Type B pancreatic cell (in vitro differentiated cells): ENCODE measurements around the gene ADAMTS19. TPM values are rescaled to one million over a fixed set of nuclear protein-coding genes. Genes with fewer than 3 reads are reported as not detected.
"Not testable (repeated sequence)": the region's sequence is repeated elsewhere in the genome, so short reads cannot be mapped to it uniquely, and the experiment has no call there.

Source experiments
- DNase-seq: peaks from one replicate; pipeline ENCODE4 v3.0.0; 2021; ENCODE audit warnings: mixed read lengths; ENCODE audit not compliant: unreplicated experiment; ENCODE audit errors: extremely low spot score
- H3K27ac Mint-ChIP-seq: 2 replicates; pipeline ENCODE4 v1.8.0; 2021; ENCODE audit warnings: mild to moderate bottlenecking, mixed read lengths
- H3K27me3 Mint-ChIP-seq: 2 replicates; pipeline ENCODE4 v1.8.0; 2021; ENCODE audit warnings: mixed read lengths
- H3K36me3 Mint-ChIP-seq: 2 replicates; pipeline ENCODE4 v1.8.0; 2021; ENCODE audit warnings: mixed read lengths
- H3K4me1 Mint-ChIP-seq: one replicate; pipeline ENCODE4 v1.8.0; 2021; ENCODE audit warnings: mixed read lengths; ENCODE audit not compliant: unreplicated experiment
- H3K4me3 Mint-ChIP-seq: 2 replicates; pipeline ENCODE4 v1.8.0; 2021; ENCODE audit warnings: mild to moderate bottlenecking, mixed read lengths
- H3K9me3 Mint-ChIP-seq: 2 replicates; pipeline ENCODE4 v1.8.0; 2021; ENCODE audit warnings: mixed read lengths
- total RNA-seq: library from RNA; stranded (reverse); gene quantifications from 2 replicates; pipeline ENCODE4 v1.2.1, GENCODE V29; 2021; ENCODE audit warnings: low replicate concordance
- TF ChIP-seq, protein P1 (sequence below): fragments of 200-600 bp; sonication (generic); conservative IDR thresholded peaks from 2 replicates; pipeline ENCODE4 v1.5.0; 2021; ENCODE audit warnings: antibody characterized with exemption, mild to moderate bottlenecking

The ADAMTS19 gene
- total RNA-seq, 1 donor from 2014 or later = 12.7 TPM

DNA sequence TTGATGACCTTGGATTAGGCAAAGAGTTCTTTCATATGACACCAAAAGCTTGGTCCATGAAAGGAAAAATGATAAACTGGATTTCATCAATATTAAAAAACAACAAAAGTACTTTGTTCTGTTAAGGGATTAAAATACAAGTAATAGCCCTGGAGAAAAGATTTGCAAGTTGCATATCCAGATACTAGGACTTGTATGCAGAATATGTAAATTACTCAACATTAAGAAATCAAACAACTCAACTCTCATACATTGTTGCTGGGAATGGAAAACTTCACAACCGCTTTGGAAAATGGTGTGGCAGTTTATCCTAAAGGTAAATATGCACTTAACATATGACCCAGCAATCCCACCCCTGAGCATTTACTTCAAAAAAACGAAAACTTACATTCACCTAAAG is 112.0 kb downstream of the ADAMTS19 start:
- Mint-ChIP-seq H3K4me3 (no peak overlapping the region), H3K9me3 (no peaks in the 10 kb centered on the region), H3K4me1 (no peaks in the 10 kb centered on the region), H3K27ac (no peak overlapping the region), H3K27me3 (no peaks in the 10 kb centered on the region), H3K36me3 (peaks cover 6% of the 10 kb centered on the region)
- no peak for DNase-seq
- TF ChIP-seq, protein P1, sequence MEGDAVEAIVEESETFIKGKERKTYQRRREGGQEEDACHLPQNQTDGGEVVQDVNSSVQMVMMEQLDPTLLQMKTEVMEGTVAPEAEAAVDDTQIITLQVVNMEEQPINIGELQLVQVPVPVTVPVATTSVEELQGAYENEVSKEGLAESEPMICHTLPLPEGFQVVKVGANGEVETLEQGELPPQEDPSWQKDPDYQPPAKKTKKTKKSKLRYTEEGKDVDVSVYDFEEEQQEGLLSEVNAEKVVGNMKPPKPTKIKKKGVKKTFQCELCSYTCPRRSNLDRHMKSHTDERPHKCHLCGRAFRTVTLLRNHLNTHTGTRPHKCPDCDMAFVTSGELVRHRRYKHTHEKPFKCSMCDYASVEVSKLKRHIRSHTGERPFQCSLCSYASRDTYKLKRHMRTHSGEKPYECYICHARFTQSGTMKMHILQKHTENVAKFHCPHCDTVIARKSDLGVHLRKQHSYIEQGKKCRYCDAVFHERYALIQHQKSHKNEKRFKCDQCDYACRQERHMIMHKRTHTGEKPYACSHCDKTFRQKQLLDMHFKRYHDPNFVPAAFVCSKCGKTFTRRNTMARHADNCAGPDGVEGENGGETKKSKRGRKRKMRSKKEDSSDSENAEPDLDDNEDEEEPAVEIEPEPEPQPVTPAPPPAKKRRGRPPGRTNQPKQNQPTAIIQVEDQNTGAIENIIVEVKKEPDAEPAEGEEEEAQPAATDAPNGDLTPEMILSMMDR = no peak

DNA sequence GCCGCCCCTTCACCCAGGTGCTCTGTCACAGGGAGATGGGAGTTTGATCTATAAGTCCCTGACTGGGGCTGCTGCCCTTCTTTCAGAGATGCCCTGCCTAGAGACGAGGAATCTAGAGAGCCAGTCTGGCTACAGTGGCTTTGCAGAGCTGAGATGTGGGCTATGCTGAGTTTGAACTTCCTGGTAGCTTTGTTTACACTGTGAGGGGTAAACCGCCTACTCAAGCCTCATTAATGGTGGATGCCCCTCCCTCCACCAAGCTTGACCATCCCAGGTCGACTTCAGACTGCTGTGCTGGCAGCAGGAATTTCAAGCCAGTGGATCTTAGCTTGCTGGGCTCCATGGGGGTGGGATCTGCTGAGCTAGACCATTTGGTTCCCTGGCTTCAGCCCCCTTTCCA is 124.4 kb downstream of the ADAMTS19 start:
- not testable (repeated sequence) for H3K4me1 Mint-ChIP-seq, H3K27ac Mint-ChIP-seq, DNase-seq, H3K27me3 Mint-ChIP-seq, H3K9me3 Mint-ChIP-seq, H3K4me3 Mint-ChIP-seq, H3K36me3 Mint-ChIP-seq

DNA sequence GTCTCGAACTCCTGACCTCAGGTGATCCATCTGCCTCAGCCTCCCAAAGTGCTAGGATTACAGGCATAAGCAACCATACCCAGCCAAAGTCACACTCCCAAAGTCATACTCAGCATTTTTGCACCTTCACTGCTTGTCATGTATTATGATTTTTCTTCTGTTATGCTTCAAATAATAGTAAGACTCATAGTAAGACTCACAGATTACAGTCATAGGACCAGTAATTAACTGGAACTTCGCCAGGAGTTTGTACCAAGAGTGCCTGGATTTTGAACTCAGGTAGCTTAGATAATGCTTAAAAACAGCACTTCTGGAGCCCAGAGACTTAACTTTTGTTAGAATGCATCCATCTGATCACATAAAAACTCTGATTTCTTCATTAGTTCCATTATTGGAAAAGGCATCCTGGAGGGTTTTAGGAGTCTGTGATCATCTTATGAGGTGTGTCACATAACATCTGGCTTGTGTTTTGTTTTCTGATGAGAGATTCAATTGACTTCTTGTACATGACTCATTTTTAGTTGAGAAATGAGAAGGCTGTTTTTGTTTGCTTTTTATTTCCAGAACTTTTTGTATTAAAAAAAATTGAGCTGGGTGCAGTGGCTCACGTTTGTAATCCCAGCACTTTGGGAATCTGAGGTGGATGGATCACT is 131.5 kb downstream of the ADAMTS19 start:
- Mint-ChIP-seq H3K4me1 (no peaks in the 10 kb centered on the region), H3K9me3 (no peaks in the 10 kb centered on the region), H3K36me3 (no peaks in the 10 kb centered on the region), H3K27ac (no peak overlapping the region), H3K27me3 (no peaks in the 10 kb centered on the region), H3K4me3 (no peak overlapping the region)
- TF ChIP-seq, protein P1 = no peak
- DNase-seq = no peak

DNA sequence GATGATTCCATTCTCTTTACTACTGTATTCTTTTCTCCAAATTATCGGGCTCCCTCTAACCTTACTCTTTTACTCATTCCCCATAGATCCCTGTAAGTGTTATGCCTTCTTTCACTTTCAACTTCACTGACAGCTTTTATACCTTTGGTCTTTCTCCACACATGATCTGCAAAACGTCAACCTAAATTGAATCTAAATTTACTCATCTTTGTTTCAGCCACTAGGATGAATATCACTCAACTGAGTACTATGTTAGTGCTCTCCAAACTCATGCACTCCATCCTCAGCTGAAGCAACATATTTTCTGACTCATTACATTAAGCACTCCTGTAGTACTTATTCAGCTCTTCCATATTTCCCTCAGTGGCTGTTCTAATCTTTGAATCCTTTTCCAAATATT is 133.4 kb downstream of the ADAMTS19 start:
- H3K36me3 Mint-ChIP-seq = no peaks in the 10 kb centered on the region
- no peak overlapping the region for H3K4me3 Mint-ChIP-seq
- TF ChIP-seq, protein P1 = no peak
- H3K9me3 Mint-ChIP-seq = no peaks in the 10 kb centered on the region
- no peak for DNase-seq
- no peaks in the 10 kb centered on the region for H3K4me1 Mint-ChIP-seq
- H3K27me3 Mint-ChIP-seq = no peaks in the 10 kb centered on the region
- H3K27ac Mint-ChIP-seq = no peak overlapping the region

DNA sequence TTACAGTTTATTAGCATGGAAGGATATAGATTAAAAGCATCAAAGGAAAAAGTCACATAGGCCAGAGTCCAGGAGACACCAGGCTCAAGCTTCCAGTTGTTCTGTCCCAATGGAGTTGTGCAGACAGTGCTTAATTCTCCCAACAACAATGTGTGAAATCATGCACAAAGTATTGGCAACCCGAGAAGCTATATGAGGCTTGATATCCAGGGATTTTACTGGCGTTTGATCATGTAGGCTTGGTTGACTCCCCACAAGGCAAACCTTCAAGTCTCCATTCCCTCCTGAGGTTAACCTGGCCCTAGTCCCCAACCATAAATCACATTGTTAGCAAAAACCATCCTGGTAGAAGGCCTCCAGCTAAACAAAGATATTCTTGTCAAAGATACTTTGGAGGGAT is 141.5 kb downstream of the ADAMTS19 start:
- Mint-ChIP-seq H3K27ac (no peak overlapping the region), H3K36me3 (no peaks in the 10 kb centered on the region), H3K4me1 (no peaks in the 10 kb centered on the region), H3K9me3 (no peaks in the 10 kb centered on the region), H3K27me3 (no peaks in the 10 kb centered on the region), H3K4me3 (no peak overlapping the region)
- TF ChIP-seq, protein P1 = no peak
- DNase-seq = no peak

DNA sequence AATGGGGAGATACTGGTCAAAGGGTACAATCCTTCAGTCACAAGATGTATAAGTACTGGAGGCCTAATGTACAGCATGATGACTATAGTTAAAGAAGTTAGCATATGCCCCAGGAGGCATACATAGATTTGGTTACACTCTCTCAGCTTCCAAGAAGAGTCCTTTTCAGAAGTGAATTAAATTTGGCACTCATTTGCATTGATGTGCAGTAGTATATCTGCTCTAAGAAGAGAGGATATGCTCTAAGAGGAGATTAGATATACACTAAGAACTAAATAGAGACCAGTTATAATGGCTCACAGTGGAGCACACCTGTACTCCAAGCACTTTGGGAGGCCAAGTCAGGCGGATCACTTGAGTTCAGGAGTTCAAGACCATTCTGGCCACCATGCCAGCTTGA is 148.3 kb downstream of the ADAMTS19 start:
- no peaks in the 10 kb centered on the region for H3K27me3 Mint-ChIP-seq
- no peak for DNase-seq
- no peak overlapping the region for H3K4me3 Mint-ChIP-seq
- no peaks in the 10 kb centered on the region for H3K4me1 Mint-ChIP-seq
- no peak overlapping the region for H3K27ac Mint-ChIP-seq
- no peaks in the 10 kb centered on the region for H3K9me3 Mint-ChIP-seq
- TF ChIP-seq, protein P1 = no peak
- H3K36me3 Mint-ChIP-seq = peaks cover 7% of the 10 kb centered on the region
